ENCODE data around the gene TTC3.

TTC3 gene

GRCh38 chr21:37224861-37225839 is 152.1 kb downstream of the TTC3 start:
- H3K36me3 Mint-ChIP-seq = peaks cover 80% of the 10 kb centered on the region
- H3K27ac Mint-ChIP-seq = peak overlapping the region; percentile 50
- H3K4me3 Mint-ChIP-seq = peak overlapping the region; percentile 57
- H3K9me3 Mint-ChIP-seq = no peaks in the 10 kb centered on the region
- H3K4me1 Mint-ChIP-seq = peaks cover 52% of the 10 kb centered on the region
- ATAC-seq (peak; percentile 75), DNase-seq (ENCODE audit: low spot score in 2 of 2) (peak; percentile 38 to 80)

- Mint-ChIP-seq H3K36me3 (peaks cover 80% of the 10 kb centered on the region), H3K9me3 (no peaks in the 10 kb centered on the region), H3K4me1 (peaks cover 46% of the 10 kb centered on the region), H3K4me3 (peak overlapping the region; percentile 57), H3K27ac (peak overlapping the region; percentile 50)
- DNase-seq (ENCODE audit: low spot score in 2 of 2) (peak in 1 of 2 donors; percentile 48), ATAC-seq (no peak)
Measured at GRCh38 chr21:37226041-37226920, 153.2 kb downstream of the TTC3 start.

GRCh38 chr21:37227071-37228002 is 154.3 kb downstream of the TTC3 start:
- DNase-seq (ENCODE audit: low spot score in 2 of 2) = no peak
- H3K4me1 Mint-ChIP-seq = peaks cover 48% of the 10 kb centered on the region
- H3K36me3 Mint-ChIP-seq = peaks cover 87% of the 10 kb centered on the region
- H3K4me3 Mint-ChIP-seq = no peak overlapping the region
- no peaks in the 10 kb centered on the region for H3K9me3 Mint-ChIP-seq
- H3K27ac Mint-ChIP-seq = peak overlapping the region; percentile 50
- ATAC-seq = no peak

DNA sequence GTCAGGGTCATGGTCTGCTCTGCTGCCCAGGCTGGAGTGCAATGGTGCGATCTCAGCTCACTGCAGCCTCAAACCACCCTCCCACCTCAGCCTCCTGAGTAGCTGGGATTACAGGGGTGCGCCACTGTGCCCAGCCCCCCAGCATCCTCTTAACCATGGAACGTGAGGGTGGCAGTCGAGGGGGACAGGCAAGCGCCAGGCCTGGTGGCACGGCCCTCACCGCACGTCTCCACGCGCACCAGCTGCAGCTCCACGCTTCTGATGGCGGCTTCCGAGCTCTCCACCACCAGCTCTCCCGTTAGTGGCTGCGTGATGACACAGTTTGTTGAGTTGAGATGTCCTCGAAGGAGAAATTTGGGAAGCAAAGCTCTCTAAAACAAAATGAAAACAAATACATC is 154.9 kb downstream of the TTC3 start:
- ATAC-seq (no peak), DNase-seq (ENCODE audit: low spot score in 2 of 2) (no peak)
- H3K27ac Mint-ChIP-seq = no peak overlapping the region
- H3K4me3 Mint-ChIP-seq = no peak overlapping the region
- no peaks in the 10 kb centered on the region for H3K9me3 Mint-ChIP-seq
- peaks cover 91% of the 10 kb centered on the region for H3K36me3 Mint-ChIP-seq
- H3K4me1 Mint-ChIP-seq = peaks cover 44% of the 10 kb centered on the region

DNA sequence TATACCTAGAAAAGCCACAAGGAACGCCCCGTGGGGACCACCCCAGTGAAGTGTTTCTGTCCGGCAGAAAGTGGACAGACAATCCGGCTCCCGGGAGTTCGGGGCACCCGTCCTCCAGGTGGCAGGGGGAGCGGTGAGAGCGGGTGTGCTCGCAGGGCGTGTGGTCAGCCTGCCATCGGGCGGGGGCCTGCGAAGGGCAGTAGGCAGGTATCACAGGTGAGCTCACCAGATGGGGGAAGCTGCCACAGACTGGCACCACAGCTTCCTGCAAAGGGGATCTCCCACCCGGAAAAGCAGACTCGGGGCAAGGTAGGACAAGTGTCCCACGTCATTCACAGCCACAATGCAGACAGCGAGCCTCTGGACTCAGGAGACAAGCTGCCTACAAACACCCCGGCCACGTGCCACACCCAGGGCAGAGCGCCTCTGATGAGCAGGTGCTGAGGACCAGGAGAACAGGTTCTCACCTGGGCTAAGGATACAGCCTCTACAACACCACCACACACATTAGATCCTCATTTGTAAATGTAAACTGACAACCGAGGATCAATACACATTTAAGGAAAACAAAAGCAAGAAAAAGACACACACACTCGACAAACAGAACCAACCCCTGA is 157.7 kb downstream of the TTC3 start:
- ATAC-seq (no peak), DNase-seq (ENCODE audit: low spot score in 2 of 2) (no peak)
- H3K4me3 Mint-ChIP-seq = no peak overlapping the region
- peaks cover 26% of the 10 kb centered on the region for H3K4me1 Mint-ChIP-seq
- peak overlapping the region; percentile 43 for H3K27ac Mint-ChIP-seq
- no peaks in the 10 kb centered on the region for H3K9me3 Mint-ChIP-seq
- H3K36me3 Mint-ChIP-seq = peaks cover 75% of the 10 kb centered on the region

DNA sequence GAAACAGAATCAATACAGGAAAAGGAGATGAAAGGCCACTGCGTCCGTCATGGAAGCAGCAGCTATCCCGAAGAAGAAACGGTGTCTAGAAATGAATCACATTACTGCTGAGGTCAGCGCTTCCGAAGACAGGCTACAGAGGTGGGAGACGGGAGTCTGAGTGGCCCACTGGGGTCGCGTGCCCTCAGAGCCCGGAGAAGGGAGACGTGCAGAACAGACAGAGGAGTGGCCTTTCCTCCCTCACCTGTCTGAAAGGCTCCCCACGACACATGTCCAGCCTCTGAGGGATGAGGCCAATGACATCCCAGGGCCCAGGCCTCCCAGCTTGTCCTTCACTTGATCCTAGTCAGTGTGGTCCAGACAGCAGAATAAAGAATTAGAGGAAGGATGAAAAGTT is 158.2 kb downstream of the TTC3 start:
- Mint-ChIP-seq H3K4me3 (no peak overlapping the region), H3K9me3 (no peaks in the 10 kb centered on the region), H3K27ac (peak overlapping the region; percentile 43), H3K36me3 (peaks cover 76% of the 10 kb centered on the region), H3K4me1 (peaks cover 21% of the 10 kb centered on the region)
- DNase-seq (ENCODE audit: low spot score in 2 of 2) (peak in 1 of 2 donors; percentile 46), ATAC-seq (no peak)

GRCh38 chr21:37231671-37232070 is 158.6 kb downstream of the TTC3 start:
- Mint-ChIP-seq H3K9me3 (no peaks in the 10 kb centered on the region), H3K4me3 (no peak overlapping the region), H3K36me3 (peaks cover 77% of the 10 kb centered on the region), H3K4me1 (peaks cover 16% of the 10 kb centered on the region), H3K27ac (no peak overlapping the region)
- ATAC-seq = no peak
- DNase-seq (ENCODE audit: low spot score in 2 of 2) = peak in 1 of 2 donors; percentile 44

DNA sequence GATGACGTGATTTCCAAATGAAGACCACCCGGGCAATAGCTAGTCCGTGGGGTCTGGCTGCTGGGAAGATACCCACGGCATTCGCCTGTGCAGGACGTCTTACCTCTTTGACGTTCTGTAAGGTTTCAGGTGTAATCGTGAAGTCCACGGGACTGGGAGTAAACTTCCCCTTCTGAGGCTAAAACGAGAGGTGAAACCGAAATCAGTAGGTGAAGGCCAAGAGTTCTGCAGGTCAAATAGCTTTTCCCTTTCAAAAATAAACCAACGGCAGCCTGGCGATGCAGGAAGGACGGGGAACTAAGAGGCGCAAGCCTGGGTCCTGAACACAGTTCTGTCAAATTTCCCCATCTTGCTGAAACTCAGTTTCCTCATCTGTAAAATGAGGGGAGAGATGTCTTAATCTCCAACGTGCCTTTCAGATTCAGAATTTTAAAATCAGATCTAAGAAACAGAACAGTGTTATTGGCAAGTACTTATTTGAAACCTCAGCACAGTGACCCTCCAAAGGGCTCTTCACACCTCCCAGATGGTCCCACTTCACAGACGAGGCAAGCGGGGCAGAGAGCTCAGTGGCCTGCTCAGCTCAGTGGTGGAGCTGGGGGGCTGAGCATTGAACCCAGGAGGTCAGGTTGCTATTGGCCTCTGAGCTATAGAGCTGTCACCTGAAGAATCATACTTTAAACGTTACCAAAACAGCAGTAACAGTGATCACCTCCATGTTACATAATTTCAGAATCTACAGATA is 159.4 kb downstream of the TTC3 start:
- H3K4me1 Mint-ChIP-seq = peaks cover 17% of the 10 kb centered on the region

GRCh38 chr21:37233551-37234146 is 160.6 kb downstream of the TTC3 start:
- ATAC-seq (no peak), DNase-seq (ENCODE audit: low spot score in 2 of 2) (no peak)
- Mint-ChIP-seq H3K36me3 (peaks cover 79% of the 10 kb centered on the region), H3K4me1 (peaks cover 20% of the 10 kb centered on the region), H3K27ac (no peak overlapping the region), H3K4me3 (no peak overlapping the region), H3K9me3 (no peaks in the 10 kb centered on the region)

More for the DNA sequence above, 159.4 kb downstream of the TTC3 start:
- H3K36me3 Mint-ChIP-seq = peaks cover 78% of the 10 kb centered on the region
- H3K27ac Mint-ChIP-seq = peak overlapping the region; percentile 5
- no peak for ATAC-seq
- no peak for DNase-seq (ENCODE audit: low spot score in 2 of 2)
- H3K4me3 Mint-ChIP-seq = no peak overlapping the region
- no peaks in the 10 kb centered on the region for H3K9me3 Mint-ChIP-seq

- H3K4me3 Mint-ChIP-seq = no peak overlapping the region
- peaks cover 73% of the 10 kb centered on the region for H3K36me3 Mint-ChIP-seq
- ATAC-seq (no peak), DNase-seq (ENCODE audit: low spot score in 2 of 2) (no peak)
- peaks cover 29% of the 10 kb centered on the region for H3K4me1 Mint-ChIP-seq
- H3K9me3 Mint-ChIP-seq = no peaks in the 10 kb centered on the region
- peak overlapping the region; percentile 81 for H3K27ac Mint-ChIP-seq
Measured at GRCh38 chr21:37237346-37237745, 164.3 kb downstream of the TTC3 start.

DNA sequence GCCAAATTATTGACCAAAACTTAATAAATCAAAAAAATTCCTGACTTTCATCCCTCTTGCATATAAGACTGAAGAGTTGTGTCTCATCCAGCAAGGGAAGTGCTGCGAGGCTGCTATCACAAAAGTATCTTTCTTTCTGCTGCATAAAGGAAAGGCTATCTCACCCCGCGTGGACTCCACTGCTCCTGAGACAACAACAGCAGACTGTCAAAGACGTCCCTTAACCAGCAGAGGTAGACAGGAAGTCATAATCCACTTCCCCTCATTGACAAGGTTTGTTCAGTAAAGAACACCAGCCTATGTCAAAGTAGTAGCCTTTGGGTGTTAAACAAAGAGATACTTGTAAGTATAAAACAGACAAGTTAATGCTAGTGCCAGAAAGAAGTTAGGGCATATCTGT is 164.7 kb downstream of the TTC3 start:
- peaks cover 68% of the 10 kb centered on the region for H3K36me3 Mint-ChIP-seq
- H3K4me1 Mint-ChIP-seq = peaks cover 29% of the 10 kb centered on the region
- no peak overlapping the region for H3K4me3 Mint-ChIP-seq
- no peaks in the 10 kb centered on the region for H3K9me3 Mint-ChIP-seq
- H3K27ac Mint-ChIP-seq = peak overlapping the region; percentile 81
- ATAC-seq = no peak
- DNase-seq (ENCODE audit: low spot score in 2 of 2) = peak in 1 of 2 donors; percentile 46

GRCh38 chr21:37240978-37241377 is 167.9 kb downstream of the TTC3 start:
- peak overlapping the region; percentile 76 for H3K27ac Mint-ChIP-seq
- peak in 1 of 2 donors; percentile 48 for DNase-seq (ENCODE audit: low spot score in 2 of 2)
- H3K36me3 Mint-ChIP-seq = peaks cover 57% of the 10 kb centered on the region

DNA sequence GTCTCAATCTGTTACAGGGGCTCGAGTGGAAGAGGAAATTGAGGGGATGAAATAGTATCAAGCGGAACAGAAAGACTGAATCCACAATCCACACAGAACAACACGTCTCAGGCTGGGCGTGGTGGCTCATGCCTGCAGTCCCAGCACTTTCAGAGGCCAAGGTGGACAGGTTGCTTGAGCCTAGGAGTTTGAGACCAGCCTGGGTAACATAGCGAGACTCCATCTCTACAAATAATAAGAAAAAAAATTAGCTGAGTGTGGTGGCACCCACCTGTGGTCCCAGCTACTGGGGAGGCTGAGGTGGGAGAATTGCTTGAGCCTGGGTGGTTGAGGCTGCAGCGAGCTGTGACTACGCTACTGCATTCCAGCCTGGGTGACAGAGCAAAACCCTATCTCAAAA is 168.4 kb downstream of the TTC3 start:
- no peaks in the 10 kb centered on the region for H3K9me3 Mint-ChIP-seq
- peaks cover 64% of the 10 kb centered on the region for H3K4me1 Mint-ChIP-seq
- no peak overlapping the region for H3K4me3 Mint-ChIP-seq
- peak overlapping the region; percentile 76 for H3K27ac Mint-ChIP-seq
- no peak for DNase-seq (ENCODE audit: low spot score in 2 of 2)
- ATAC-seq = no peak
- peaks cover 53% of the 10 kb centered on the region for H3K36me3 Mint-ChIP-seq

More at GRCh38 chr21:37240978-37241377, 167.9 kb downstream of the TTC3 start:
- Mint-ChIP-seq H3K4me1 (peaks cover 60% of the 10 kb centered on the region), H3K4me3 (no peak overlapping the region), H3K9me3 (no peaks in the 10 kb centered on the region)
- ATAC-seq = peak; percentile 63

Measured in stimulated activated effector memory CD8-positive, alpha-beta T cell treated with anti-CD3 and anti-CD28 coated beads, Interleukin-12 subunit alpha, Interleukin-12 subunit beta, amount 100 ng/mL, for 72 hours (primary cell).